ENCODE measurements around the gene ZBED1. TPM values are rescaled to one million over a fixed set of nuclear protein-coding genes. Genes with fewer than 3 reads are reported as not detected.

Gene ZBED1
- total and polyA plus RNA-seq, 2 experiments from 2014 or later, result 16.1 to 43.8 TPM

DNA sequence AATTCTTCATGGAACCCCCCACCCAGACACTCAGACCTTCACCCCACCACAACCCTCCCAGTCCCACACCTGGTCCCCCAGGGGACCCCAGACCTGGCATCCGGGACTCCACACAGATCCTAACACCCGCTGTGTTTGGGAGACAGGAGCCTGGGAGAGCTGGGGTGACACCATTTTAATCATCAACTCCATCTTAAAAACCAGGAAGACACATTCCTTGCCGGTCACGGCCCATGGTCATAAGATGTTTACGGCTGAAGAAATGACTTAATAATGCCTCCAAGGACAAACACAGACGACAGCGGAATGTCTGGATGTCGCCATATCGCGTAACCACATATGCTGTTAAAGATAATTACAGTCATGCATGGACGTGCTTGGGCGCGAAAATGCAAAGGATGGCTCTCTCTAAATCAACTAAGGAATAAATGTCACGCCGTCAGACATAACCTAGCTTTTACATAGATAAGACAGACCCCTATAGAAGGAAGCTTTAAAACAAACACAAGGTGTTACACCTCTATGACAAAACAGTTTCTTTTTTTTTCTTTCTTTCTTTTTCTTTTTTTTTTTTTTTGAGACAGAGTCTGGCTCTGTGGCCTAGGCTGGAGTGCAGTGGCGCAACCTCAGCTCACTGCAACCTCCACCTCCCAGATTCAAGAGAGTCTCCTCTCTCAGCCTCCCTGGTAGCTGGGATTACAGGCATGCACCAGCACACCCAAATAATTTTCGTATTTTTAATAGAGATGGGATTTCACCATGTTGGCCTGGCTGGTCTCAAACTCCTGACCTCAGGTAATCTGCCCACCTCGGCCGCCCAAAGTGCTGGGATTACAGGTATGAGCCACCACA is 2.1 kb upstream of the ZBED1 start:
- no peaks in the 10 kb centered on the region for H3K36me3 ChIP-seq (ENCODE audit: insufficient read depth)
- H3K27ac ChIP-seq (ENCODE audit: low read depth), result no peak overlapping the region
- H2AFZ ChIP-seq, result no peak overlapping the region
- peaks cover 7% of the 10 kb centered on the region for H3F3A ChIP-seq (replicated peaks; ENCODE audit: low read depth)
- TF ChIP-seq ETS1 (IDR thresholded peaks at IDR 0.05) (no peak), CTCF (conservative IDR thresholded peaks at IDR 0.05; ENCODE audit: low read depth in 2 of 2) (no peak)
- H3K4me3 Mint-ChIP-seq, result no peak overlapping the region
- H3K4me1 Mint-ChIP-seq, result peaks cover 15% of the 10 kb centered on the region
- H3K27me3 Mint-ChIP-seq (ENCODE audit: insufficient read depth, low read depth, poor library complexity), result peaks cover 14% of the 10 kb centered on the region
- H3K9me3 Mint-ChIP-seq, result no peaks in the 10 kb centered on the region
- no peak overlapping the region for H3K4me3 ChIP-seq
- no peaks in the 10 kb centered on the region for H3K27me3 ChIP-seq (ENCODE audit: insufficient read depth)
- H4K20me1 ChIP-seq (replicated peaks; ENCODE audit: insufficient read depth), result no peaks in the 10 kb centered on the region
- H3K79me2 ChIP-seq (replicated peaks; ENCODE audit: insufficient read depth), result peaks cover 24% of the 10 kb centered on the region
- DNase-seq (ENCODE audit: low spot score) (no peak), ATAC-seq (no peak)
- H3K36me3 Mint-ChIP-seq (ENCODE audit: low read depth), result peaks cover 8% of the 10 kb centered on the region; the same call in 2 of the 3 replicates
- no peaks in the 10 kb centered on the region for H3K9me2 ChIP-seq (ENCODE audit: insufficient read depth)
- peaks cover 19% of the 10 kb centered on the region for H3K4me1 ChIP-seq (ENCODE audit: insufficient read depth)
- H3K4me2 ChIP-seq, result no peak overlapping the region
- H3K27ac Mint-ChIP-seq, result no peak overlapping the region

GRCh38 chrX:2502120-2502667 is 1.4 kb upstream of the ZBED1 start:
- DNase-seq (ENCODE audit: low spot score) (no peak), ATAC-seq (no peak)
- H3K27ac Mint-ChIP-seq, result no peak overlapping the region
- H3K4me1 ChIP-seq (ENCODE audit: insufficient read depth), result peaks cover 26% of the 10 kb centered on the region
- H3K4me3 Mint-ChIP-seq, result peak overlapping the region; percentile 45
- no peaks in the 10 kb centered on the region for H3K27me3 ChIP-seq (ENCODE audit: insufficient read depth)
- no peak overlapping the region for H3K4me2 ChIP-seq
- H3K27ac ChIP-seq (ENCODE audit: low read depth), result no peak overlapping the region
- H3K36me3 ChIP-seq (ENCODE audit: insufficient read depth), result no peaks in the 10 kb centered on the region
- H4K20me1 ChIP-seq (replicated peaks; ENCODE audit: insufficient read depth), result 0 out of 2 replicates have a peak, but pooled peaks cover under 1% of the 10 kb centered on the region
- TF ChIP-seq POLR2AphosphoS5 (IDR thresholded peaks at IDR 0.05; ENCODE audit: low read depth) (no peak), NANOG (IDR thresholded peaks at IDR 0.05; ENCODE audit: borderline replicate concordance) (no peak), ETS1 (IDR thresholded peaks at IDR 0.05) (no peak), ZNF114 (CRISPR knock-in tag; IDR thresholded peaks at IDR 0.05) (no peak), CTCF (conservative IDR thresholded peaks at IDR 0.05; ENCODE audit: low read depth in 2 of 2) (no peak), JUNB (IDR thresholded peaks at IDR 0.05; ENCODE audit: unreplicated experiment) (no peak), STAT1 (IDR thresholded peaks at IDR 0.05; ENCODE audit: unreplicated experiment) (no peak), EZH2 (IDR thresholded peaks at IDR 0.05; ENCODE audit: low read depth, unreplicated experiment) (no peak), CREB1 (CRISPR knock-in tag; IDR thresholded peaks at IDR 0.05; ENCODE audit: low read depth) (no peak), ZNF331 (CRISPR knock-in tag; IDR thresholded peaks at IDR 0.05; ENCODE audit: low read depth) (no peak)
- TF ChIP-seq, protein P1, sequence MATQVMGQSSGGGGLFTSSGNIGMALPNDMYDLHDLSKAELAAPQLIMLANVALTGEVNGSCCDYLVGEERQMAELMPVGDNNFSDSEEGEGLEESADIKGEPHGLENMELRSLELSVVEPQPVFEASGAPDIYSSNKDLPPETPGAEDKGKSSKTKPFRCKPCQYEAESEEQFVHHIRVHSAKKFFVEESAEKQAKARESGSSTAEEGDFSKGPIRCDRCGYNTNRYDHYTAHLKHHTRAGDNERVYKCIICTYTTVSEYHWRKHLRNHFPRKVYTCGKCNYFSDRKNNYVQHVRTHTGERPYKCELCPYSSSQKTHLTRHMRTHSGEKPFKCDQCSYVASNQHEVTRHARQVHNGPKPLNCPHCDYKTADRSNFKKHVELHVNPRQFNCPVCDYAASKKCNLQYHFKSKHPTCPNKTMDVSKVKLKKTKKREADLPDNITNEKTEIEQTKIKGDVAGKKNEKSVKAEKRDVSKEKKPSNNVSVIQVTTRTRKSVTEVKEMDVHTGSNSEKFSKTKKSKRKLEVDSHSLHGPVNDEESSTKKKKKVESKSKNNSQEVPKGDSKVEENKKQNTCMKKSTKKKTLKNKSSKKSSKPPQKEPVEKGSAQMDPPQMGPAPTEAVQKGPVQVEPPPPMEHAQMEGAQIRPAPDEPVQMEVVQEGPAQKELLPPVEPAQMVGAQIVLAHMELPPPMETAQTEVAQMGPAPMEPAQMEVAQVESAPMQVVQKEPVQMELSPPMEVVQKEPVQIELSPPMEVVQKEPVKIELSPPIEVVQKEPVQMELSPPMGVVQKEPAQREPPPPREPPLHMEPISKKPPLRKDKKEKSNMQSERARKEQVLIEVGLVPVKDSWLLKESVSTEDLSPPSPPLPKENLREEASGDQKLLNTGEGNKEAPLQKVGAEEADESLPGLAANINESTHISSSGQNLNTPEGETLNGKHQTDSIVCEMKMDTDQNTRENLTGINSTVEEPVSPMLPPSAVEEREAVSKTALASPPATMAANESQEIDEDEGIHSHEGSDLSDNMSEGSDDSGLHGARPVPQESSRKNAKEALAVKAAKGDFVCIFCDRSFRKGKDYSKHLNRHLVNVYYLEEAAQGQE (IDR thresholded peaks at IDR 0.05; ENCODE audit: unreplicated experiment), result no peak
- peaks cover 7% of the 10 kb centered on the region for H3F3A ChIP-seq (replicated peaks; ENCODE audit: low read depth)
- H3K4me3 ChIP-seq, result no peak overlapping the region
- H3K9me3 Mint-ChIP-seq, result no peaks in the 10 kb centered on the region
- H2AFZ ChIP-seq, result no peak overlapping the region
- no peaks in the 10 kb centered on the region for H3K9me2 ChIP-seq (ENCODE audit: insufficient read depth)
- H3K27me3 Mint-ChIP-seq (ENCODE audit: insufficient read depth, low read depth, poor library complexity), result peaks cover 14% of the 10 kb centered on the region
- peaks cover 21% of the 10 kb centered on the region for H3K4me1 Mint-ChIP-seq
- peaks cover 14% of the 10 kb centered on the region for H3K36me3 Mint-ChIP-seq (ENCODE audit: low read depth)
- H3K79me2 ChIP-seq (replicated peaks; ENCODE audit: insufficient read depth), result peaks cover 31% of the 10 kb centered on the region

All from GM23338 (cell line).